ENCODE data around the gene TRIM33. TPM values are rescaled to one million over a fixed set of nuclear protein-coding genes. Genes with fewer than 3 reads are reported as not detected.
A peak's percentile ranks its signal among the peaks of the same experiment; 100 is the strongest.

The TRIM33 gene
- total RNA-seq, 1 donor from 2014 or later = 75.4 TPM

GRCh38 chr1:114355240-114355639, 155.8 kb downstream of the TRIM33 start:
- Histone ChIP-seq H2AFZ (replicated peaks) (no peak overlapping the region), H3K79me2 (ENCODE audit: low read depth) (no peaks in the 10 kb centered on the region), H3K4me2 (no peak overlapping the region), H3K9ac (no peak overlapping the region), H3K27me3 (no peaks in the 10 kb centered on the region), H4K20me1 (ENCODE audit: low read depth) (no peaks in the 10 kb centered on the region), H3K36me3 (no peaks in the 10 kb centered on the region), H3K9me3 (ENCODE audit: low read depth) (no peaks in the 10 kb centered on the region), H3F3A (ENCODE audit: low read depth) (no peaks in the 10 kb centered on the region), H3K27ac (no peak overlapping the region), H3K4me3 (no peak overlapping the region), H3K4me1 (no peaks in the 10 kb centered on the region)
- Mint-ChIP-seq H3K4me1 (peaks cover 8% of the 10 kb centered on the region), H3K36me3 (no peaks in the 10 kb centered on the region), H3K4me3 (no peak overlapping the region), H3K27me3 (ENCODE audit: insufficient read depth, low read depth) (peaks cover 2% of the 10 kb centered on the region), H3K27ac (no peak overlapping the region), H3K9me3 (no peaks in the 10 kb centered on the region)
- TF ChIP-seq, protein P1, sequence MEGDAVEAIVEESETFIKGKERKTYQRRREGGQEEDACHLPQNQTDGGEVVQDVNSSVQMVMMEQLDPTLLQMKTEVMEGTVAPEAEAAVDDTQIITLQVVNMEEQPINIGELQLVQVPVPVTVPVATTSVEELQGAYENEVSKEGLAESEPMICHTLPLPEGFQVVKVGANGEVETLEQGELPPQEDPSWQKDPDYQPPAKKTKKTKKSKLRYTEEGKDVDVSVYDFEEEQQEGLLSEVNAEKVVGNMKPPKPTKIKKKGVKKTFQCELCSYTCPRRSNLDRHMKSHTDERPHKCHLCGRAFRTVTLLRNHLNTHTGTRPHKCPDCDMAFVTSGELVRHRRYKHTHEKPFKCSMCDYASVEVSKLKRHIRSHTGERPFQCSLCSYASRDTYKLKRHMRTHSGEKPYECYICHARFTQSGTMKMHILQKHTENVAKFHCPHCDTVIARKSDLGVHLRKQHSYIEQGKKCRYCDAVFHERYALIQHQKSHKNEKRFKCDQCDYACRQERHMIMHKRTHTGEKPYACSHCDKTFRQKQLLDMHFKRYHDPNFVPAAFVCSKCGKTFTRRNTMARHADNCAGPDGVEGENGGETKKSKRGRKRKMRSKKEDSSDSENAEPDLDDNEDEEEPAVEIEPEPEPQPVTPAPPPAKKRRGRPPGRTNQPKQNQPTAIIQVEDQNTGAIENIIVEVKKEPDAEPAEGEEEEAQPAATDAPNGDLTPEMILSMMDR (IDR thresholded peaks at IDR 0.05) = no peak
- TF ChIP-seq EZH2 (IDR thresholded peaks at IDR 0.05) (no peak), EZH2phosphoT487 (IDR thresholded peaks at IDR 0.05) (no peak)
- DNase-seq (ENCODE audit: low spot score) = no peak

GRCh38 chr1:114353262-114353661, 157.7 kb downstream of the TRIM33 start:
- Histone ChIP-seq H3K36me3 (no peaks in the 10 kb centered on the region), H3K79me2 (ENCODE audit: low read depth) (no peaks in the 10 kb centered on the region), H2AFZ (replicated peaks) (peak overlapping the region; percentile 77), H3K9ac (no peak overlapping the region), H3K4me2 (no peak overlapping the region), H3F3A (ENCODE audit: low read depth) (no peaks in the 10 kb centered on the region), H3K9me3 (ENCODE audit: low read depth) (no peaks in the 10 kb centered on the region), H3K4me1 (no peaks in the 10 kb centered on the region), H3K27me3 (no peaks in the 10 kb centered on the region), H4K20me1 (ENCODE audit: low read depth) (no peaks in the 10 kb centered on the region), H3K4me3 (no peak overlapping the region), H3K27ac (no peak overlapping the region)
- no peak overlapping the region for H3K27ac Mint-ChIP-seq
- no peaks in the 10 kb centered on the region for H3K9me3 Mint-ChIP-seq
- TF ChIP-seq EZH2phosphoT487 (IDR thresholded peaks at IDR 0.05) (no peak), EZH2 (IDR thresholded peaks at IDR 0.05) (no peak)
- TF ChIP-seq, protein P1 (IDR thresholded peaks at IDR 0.05) = no peak
- no peak overlapping the region for H3K4me3 Mint-ChIP-seq
- no peaks in the 10 kb centered on the region for H3K36me3 Mint-ChIP-seq
- peaks cover 8% of the 10 kb centered on the region for H3K4me1 Mint-ChIP-seq
- H3K27me3 Mint-ChIP-seq (ENCODE audit: insufficient read depth, low read depth) = peaks cover 2% of the 10 kb centered on the region
- DNase-seq (ENCODE audit: low spot score) = no peak

GRCh38 chr1:114352797-114353196, 158.2 kb downstream of the TRIM33 start:
- Histone ChIP-seq H3K79me2 (ENCODE audit: low read depth) (no peaks in the 10 kb centered on the region), H3K27me3 (no peaks in the 10 kb centered on the region), H4K20me1 (ENCODE audit: low read depth) (no peaks in the 10 kb centered on the region), H3K9ac (no peak overlapping the region), H3K27ac (no peak overlapping the region), H3F3A (ENCODE audit: low read depth) (no peaks in the 10 kb centered on the region), H3K4me1 (no peaks in the 10 kb centered on the region), H3K4me2 (no peak overlapping the region), H3K9me3 (ENCODE audit: low read depth) (no peaks in the 10 kb centered on the region), H2AFZ (replicated peaks) (peak overlapping the region; percentile 77), H3K36me3 (no peaks in the 10 kb centered on the region), H3K4me3 (no peak overlapping the region)
- no peak overlapping the region for H3K4me3 Mint-ChIP-seq
- no peaks in the 10 kb centered on the region for H3K9me3 Mint-ChIP-seq
- no peaks in the 10 kb centered on the region for H3K36me3 Mint-ChIP-seq
- peaks cover 2% of the 10 kb centered on the region for H3K27me3 Mint-ChIP-seq (ENCODE audit: insufficient read depth, low read depth)
- TF ChIP-seq, protein P1 (IDR thresholded peaks at IDR 0.05) = no peak
- no peak for TF ChIP-seq EZH2 (IDR thresholded peaks at IDR 0.05)
- TF ChIP-seq EZH2phosphoT487 (IDR thresholded peaks at IDR 0.05) = no peak
- no peak for DNase-seq (ENCODE audit: low spot score)
- peak overlapping the region; percentile 67 for H3K27ac Mint-ChIP-seq
- peaks cover 8% of the 10 kb centered on the region for H3K4me1 Mint-ChIP-seq

Data from neural progenitor cell (in vitro differentiated cells).